HG03135 (cell line): ENCODE data around the gene PFDN1.
"Not testable (repeated sequence)": the region's sequence is repeated elsewhere in the genome, so short reads cannot be mapped to it uniquely, and the experiment has no call there.

Source experiments
- ATAC-seq: cut with Tn5 transposase; IDR thresholded peaks from one replicate; pipeline ENCODE4 v1.9.1; 2021; ENCODE audit warnings: mild to moderate bottlenecking, moderate library complexity; ENCODE audit not compliant: unreplicated experiment

Gene PFDN1

DNA sequence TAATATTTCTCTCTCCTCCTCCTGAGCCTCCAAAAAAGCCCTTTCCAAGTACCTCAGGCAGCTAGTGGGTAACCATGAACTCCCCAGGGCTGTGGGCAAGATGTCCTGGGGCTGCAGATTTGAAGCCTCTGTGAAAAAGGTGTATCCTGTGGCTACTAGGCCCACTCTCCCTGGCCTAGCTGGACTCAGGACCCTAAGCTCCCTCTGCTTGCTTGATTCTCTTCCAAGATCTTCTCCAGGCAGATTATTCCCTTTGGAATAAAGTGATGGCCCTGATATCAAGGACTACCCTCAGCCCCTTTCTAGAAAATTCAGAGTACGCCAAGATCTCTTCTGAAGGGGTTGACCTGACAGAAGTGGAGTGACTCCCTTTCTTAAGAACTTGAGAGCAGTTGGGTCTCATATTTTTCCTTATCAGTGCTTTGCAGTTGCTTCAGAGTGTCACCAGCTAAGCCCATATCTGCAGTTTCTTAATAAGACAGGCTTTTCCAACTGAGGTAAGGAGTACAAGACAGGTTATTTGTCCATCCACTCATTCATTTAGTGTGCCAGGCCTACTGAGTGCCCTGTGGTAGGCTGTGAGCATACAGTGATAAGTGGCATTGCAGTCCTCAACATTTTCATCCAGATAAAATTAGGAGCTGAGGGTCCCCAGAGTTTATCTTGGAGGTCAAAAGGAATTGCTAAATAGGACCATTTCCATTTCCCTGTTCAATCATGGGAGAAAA lies 85.4 kb downstream of the PFDN1 start:
- no peak for ATAC-seq

DNA sequence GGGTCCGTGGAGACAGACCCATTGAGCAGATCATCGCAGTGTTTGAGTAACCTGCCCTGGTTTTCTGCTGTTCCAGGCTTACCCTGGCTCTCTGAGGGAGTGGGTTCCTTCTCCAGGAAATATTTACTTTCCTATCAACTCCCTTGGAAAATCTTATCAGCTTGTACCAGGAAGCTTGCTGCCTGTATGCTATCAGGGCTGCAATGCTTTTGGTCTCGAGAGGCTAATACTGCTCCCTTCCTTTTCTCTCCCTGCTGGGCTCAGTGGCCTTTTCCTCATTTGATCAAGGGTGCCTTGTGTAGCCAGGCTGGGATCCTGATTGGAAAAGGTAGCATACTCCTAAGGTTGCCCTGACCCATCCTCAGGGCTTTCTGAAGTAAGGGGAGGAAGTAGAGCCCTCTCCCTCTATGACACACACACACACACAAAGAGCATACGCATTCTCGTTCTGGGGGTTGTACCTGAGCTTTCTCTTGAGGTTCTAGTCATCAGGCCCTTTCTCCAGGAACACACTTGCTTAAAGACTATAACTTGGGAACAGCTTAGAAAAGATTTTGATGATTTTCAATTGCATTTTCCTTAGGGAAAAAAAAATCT lies 86.3 kb downstream of the PFDN1 start:
- ATAC-seq: no peak

DNA sequence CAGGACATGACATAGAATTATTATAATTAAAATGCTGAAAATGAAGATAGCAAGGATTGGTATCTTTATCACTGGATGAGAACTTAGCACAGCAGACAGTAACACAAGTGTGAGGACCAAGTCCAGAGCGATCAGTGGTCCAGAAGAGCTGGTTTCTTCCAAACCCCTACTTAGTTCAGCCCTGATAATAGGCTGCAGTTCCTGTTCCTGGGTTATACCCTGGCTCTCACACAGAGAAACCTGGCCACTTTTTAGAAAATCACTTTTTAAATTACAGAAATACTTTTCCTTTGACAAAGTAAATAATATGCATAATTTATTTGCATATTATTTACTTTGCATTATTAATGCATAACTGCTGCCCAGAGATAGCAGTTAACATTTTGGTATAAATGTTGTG lies 87.6 kb downstream of the PFDN1 start:
- no peak for ATAC-seq

DNA sequence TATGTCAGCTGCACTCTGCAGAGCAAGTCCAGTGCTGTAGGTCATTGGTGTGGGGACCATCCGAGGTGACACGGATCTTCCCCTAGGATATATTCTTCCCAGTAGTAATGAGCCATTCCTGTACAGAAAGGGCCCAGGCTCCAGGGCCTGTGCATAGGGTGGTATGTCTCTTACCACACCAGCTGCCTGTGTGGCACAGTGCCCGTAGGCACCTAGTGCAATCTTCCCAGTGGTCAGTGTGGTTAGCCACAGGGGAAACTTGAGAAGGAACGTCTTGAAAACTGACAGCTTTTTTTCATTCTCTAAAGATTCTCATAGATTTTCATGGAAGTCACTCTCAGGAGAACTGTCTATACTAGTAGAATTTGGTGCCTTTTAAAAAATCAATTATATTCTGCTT lies 88.1 kb downstream of the PFDN1 start:
- no peak for ATAC-seq

DNA sequence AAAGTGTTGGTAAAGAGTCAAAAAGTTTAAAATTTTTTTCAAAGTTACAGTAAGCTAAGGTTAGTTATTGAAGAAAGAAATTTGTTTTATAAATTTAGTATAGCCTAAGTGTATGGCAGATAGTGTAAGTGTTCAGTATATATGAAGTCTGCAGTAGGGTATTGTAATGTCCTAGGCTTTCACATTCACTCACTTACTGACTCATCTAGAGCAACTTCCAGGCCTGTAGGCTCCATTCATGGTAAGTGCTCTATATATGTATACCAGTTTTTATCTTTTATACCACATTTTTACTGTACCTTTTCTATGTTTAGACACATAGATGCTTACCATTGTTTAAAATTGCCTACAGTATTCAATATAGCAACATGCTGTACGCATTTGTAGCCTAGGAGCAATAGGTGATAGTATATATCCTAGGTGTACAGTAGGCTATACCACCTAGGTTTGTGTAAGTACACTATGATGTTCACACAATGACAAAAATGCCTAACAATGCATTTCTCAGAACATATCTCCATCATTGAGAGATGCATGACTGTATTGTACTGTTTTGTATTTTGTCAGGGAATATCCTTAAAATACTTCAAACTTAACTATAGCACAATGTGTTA lies 89.4 kb downstream of the PFDN1 start:
- no peak for ATAC-seq

DNA sequence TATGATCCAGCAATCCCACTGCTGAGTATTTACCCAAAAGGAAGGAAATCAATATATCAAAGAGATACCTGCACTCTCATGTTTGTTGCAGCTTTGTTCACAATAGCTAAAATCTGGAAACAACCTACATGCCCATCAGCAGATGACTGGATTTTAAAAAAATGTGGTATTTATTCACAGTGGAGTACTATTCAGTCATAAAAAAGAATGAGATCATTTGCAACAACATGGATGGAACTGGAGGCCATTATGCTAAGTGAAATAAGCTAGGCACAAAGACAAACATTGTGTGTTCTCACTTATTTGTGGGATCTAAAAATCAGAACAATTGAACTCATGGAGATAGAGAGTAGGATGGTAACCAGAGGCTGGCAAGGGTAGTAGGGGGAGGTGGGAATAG lies 94.8 kb downstream of the PFDN1 start:
- no peak for ATAC-seq

DNA sequence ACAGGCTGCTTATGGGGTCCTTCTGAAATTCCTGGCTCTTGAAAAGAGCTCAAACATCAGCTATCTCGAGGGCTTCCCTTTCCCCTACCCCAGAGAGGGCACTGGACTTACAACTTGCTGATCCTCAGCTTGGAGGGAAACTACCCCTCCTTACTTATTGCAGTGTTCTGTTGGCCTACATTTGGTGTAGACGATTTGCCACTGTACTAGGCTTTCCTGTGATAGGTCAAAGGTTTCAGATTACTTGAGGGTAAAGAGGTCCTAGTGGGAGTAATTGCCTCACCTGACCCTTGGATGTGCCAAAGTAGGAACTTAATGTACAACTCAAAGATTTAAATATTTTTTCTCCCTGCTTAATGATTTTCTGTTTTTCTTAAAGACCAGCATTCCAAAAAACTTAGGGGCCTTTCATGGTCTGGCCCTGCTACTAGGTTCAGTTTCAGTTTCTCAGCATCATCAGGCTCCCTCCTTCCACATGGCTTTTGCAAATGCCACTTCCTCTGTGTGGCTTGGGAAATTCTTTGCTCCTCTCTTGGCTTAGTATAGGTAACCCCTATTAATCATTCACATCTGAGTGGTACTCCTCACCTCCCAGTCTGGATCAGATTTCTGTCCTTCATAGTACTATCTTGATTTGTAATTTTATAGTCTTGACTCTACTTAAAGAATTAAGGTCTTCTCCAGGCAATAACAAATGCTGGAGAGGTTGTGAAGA lies 95.5 kb downstream of the PFDN1 start:
- peak; percentile 74 for ATAC-seq

DNA sequence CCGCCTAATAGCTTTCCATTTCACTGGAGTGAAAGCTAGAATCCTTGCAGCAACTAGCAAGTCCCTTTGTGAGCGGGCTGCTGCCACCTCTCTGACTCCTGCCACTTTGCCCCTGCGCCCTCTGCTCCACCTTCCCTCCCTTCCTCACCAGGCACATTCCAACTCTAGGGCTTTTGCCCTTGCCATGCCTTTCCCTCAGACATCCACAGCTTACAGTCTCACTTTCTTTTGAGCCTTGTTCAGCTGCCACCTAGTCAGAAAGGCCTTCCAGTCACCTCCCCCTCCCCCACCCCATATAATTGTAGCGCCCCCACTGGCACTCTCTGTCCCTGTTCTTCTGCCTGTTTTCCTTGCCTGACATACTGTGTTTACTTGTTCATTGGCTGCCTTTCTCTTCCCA lies 96.9 kb downstream of the PFDN1 start:
- ATAC-seq: no peak

DNA sequence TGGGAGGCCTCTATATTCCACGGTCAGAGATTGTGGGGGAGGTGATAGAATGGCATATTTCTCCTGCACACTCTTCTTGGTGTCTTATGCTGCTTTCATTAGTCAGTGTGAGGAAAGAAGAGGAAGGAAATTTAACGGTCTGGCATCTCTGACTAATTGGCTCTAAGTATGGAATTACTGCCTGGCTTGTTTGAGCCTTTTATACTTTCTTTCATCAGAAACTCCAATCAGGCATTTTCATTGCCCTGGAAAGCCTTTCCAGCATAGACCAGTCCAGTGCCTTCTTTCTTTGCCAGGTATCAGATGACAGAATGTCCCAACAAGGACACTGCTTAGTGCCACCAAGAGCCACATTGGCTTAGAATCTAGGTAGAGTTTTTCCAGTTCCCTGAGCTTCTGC lies 97.7 kb downstream of the PFDN1 start:
- no peak for ATAC-seq

DNA sequence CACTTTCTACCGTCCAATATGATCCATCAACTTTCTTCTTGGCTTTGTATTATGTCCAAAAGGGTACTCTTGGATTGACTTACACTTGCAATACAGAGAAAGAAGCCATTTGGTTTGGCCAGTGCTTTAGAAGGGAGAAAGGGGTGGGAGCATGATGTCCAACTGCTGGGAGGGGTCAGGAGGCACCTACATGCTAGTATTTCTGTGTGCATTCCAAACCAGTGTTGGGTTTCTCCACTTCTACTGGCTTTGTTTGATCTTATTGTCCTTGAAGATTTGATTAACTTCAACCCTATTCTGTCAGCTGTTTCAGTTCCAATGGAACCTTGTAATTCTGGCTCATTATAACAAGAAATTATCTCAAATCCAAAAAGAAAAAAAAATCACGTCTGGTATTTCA lies 100.3 kb downstream of the PFDN1 start:
- ATAC-seq: no peak

DNA sequence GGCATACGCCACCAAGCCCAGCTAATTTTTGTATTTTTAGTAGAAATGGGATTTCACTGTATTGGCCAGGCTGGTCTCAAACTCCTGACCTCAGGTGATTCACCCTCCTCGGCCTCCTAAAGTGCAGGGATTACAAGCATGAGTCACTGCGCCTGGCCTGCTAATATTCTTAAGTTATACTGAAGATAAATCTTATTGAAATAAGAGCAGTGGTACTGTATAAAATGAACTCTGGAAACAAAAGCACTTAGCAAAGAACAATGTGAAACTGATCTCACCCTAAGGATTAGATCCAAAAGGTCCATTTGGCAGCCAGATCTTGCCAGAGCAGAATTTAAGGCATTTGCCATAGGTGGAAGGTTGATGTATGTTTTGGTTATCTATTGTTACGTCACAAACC lies 100.8 kb downstream of the PFDN1 start:
- no peak for ATAC-seq

DNA sequence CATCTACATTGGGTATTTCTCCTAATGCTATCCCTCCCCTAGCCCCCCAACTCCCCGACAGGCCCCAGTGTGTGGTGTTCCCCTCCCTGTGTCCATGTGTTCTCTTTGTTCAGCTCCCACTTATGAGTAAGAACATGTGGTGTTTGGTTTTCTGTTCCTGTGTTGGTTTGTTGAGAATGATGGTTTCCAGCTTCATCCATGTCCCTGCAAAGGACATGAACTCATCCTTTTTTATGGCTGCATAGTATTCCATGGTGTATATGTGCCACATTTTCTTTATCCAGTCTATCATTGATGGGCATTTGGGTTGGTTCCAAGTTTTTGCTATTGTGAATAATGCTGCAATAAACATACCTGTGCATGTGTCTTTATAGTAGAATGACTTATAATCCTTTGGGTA lies 104.0 kb downstream of the PFDN1 start:
- not testable (repeated sequence) for ATAC-seq

DNA sequence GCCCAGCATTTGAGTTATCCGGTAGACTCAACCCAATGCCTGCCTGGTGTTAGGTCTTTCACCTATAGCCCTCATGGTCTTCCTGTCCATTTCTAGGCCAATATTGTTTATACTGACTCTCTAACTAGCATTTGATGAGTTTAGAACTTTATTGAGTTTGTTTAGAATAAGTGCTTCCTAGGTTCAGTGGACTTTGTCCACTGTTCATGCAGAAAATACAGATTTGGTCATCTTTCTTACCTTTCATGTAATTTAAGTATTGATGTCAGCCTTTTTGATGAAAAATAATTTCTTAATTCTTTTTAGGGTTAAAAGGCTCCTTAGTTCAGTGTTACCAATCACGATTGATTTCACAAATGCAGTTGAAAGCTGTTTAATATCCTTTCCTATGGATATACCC lies 105.9 kb downstream of the PFDN1 start:
- no peak for ATAC-seq

DNA sequence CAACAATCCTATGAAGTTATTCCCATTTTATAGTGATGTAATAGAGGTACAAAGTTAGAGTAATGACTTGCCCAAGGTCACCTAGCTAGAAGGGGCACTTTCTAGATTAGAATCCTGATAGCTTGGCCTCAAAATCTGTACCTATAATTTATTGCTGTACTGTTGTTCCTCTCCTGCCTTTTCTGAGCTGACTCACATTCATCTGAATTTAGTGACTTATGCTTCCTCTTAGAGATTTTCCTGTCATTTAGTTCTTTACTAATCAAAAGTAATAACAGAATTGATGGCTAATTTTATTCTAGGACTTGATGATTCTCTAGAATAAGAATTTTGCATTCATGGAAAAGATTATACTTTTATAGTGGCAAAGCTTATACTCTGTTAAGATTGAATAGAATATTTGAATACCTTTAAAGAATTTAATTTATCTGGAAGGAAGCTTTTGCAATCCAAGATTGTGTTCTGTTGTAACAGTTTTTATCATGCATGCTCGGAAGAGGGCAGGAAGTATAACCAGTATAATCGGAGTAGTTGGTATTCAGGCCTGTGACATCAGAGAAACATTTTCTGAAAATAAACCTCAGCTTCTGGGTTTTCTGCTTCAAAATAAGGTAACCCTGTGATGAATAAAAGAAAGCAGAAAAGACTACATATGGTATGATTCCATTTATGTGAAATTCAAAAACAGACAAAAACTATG lies 106.6 kb downstream of the PFDN1 start:
- no peak for ATAC-seq
